Measurements from ENCODE around the gene POC5.

The POC5 gene

DNA sequence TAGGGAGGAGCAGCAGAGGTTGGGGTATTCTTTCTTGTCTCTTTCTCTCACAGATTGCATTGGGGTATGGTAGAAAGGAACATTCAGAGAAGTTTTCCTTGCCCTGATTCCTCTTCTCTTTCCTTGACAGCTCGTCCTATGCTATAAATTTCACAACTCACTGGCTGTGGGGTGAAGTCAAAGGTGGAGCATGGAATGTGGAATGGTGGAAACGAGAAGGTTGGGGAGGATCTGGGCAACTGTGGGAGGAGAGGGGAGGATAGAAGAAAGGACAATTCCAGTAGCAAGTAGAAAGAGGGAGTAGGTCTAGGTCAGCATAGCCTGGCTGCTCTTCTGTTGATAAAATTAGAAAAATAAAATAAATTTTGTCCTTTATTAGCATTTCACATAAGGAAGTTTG, 39.0 kb upstream of the POC5 start:
- ATAC-seq (ENCODE audit: insufficient read depth, low read depth) = no peak
- H3K4me1 ChIP-seq (ENCODE audit: insufficient read depth, low read length) = no peaks in the 10 kb centered on the region
- no peaks in the 10 kb centered on the region for H3K9me3 ChIP-seq (ENCODE audit: insufficient read depth, low read length, severe bottlenecking)
- H4K20me1 ChIP-seq (ENCODE audit: insufficient read depth, low read length) = no peaks in the 10 kb centered on the region
- no peaks in the 10 kb centered on the region for H3K79me2 ChIP-seq (ENCODE audit: insufficient read depth, low read length)
- no peak overlapping the region for H3K9ac ChIP-seq (ENCODE audit: low read depth, low read length)
- H3K4me3 ChIP-seq (ENCODE audit: low read depth in 1 of 2, low read length in 2 of 2) = no peak overlapping the region
- peaks cover 9% of the 10 kb centered on the region for H3K27me3 ChIP-seq (ENCODE audit: insufficient read depth, low read length, poor library complexity)
- H3K4me2 ChIP-seq (ENCODE audit: insufficient read depth, low read length) = no peak overlapping the region
- no peaks in the 10 kb centered on the region for H3K36me3 ChIP-seq (ENCODE audit: insufficient read depth, low read length)
- no peak for DNase-seq
- H3K27ac ChIP-seq (ENCODE audit: low read length) = no peak overlapping the region
- TF ChIP-seq EZH2 (IDR thresholded peaks at IDR 0.05; ENCODE audit: borderline replicate concordance, low read depth, low read length, severe bottlenecking) = no peak
- TF ChIP-seq, protein P1, sequence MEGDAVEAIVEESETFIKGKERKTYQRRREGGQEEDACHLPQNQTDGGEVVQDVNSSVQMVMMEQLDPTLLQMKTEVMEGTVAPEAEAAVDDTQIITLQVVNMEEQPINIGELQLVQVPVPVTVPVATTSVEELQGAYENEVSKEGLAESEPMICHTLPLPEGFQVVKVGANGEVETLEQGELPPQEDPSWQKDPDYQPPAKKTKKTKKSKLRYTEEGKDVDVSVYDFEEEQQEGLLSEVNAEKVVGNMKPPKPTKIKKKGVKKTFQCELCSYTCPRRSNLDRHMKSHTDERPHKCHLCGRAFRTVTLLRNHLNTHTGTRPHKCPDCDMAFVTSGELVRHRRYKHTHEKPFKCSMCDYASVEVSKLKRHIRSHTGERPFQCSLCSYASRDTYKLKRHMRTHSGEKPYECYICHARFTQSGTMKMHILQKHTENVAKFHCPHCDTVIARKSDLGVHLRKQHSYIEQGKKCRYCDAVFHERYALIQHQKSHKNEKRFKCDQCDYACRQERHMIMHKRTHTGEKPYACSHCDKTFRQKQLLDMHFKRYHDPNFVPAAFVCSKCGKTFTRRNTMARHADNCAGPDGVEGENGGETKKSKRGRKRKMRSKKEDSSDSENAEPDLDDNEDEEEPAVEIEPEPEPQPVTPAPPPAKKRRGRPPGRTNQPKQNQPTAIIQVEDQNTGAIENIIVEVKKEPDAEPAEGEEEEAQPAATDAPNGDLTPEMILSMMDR (IDR thresholded peaks at IDR 0.05; ENCODE audit: borderline replicate concordance, extremely low read depth, low read length, poor library complexity, severe bottlenecking) = no peak
- no peak overlapping the region for H2AFZ ChIP-seq (ENCODE audit: low read depth, low read length)

DNA sequence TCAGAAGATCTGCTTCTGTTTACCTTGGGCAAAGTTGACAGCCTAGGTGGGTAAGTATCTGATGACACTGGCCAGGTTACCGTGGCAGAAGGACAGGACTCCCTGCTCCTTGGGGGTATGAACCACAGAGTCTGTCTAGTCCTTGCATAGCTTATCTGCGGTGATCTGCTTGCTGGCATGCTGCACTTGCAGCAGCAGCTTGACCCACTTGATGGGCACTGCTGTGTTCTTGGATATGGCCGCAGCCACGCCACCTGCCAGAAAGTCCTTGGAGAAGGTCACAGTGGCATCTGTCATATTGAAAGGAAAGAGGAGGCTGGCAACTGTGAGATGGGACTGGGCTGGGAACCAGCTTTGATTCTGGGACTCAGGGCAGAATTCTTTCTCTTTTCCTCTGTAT, 35.9 kb upstream of the POC5 start:
- Histone ChIP-seq H3K4me2 (ENCODE audit: insufficient read depth, low read length) (no peak overlapping the region), H3K4me3 (ENCODE audit: low read depth in 1 of 2, low read length in 2 of 2) (no peak overlapping the region), H3K27me3 (ENCODE audit: insufficient read depth, low read length, poor library complexity) (peaks cover 9% of the 10 kb centered on the region), H3K9ac (ENCODE audit: low read depth, low read length) (no peak overlapping the region), H3K79me2 (ENCODE audit: insufficient read depth, low read length) (no peaks in the 10 kb centered on the region), H3K27ac (ENCODE audit: low read length) (no peak overlapping the region), H3K4me1 (ENCODE audit: insufficient read depth, low read length) (no peaks in the 10 kb centered on the region), H3K9me3 (ENCODE audit: insufficient read depth, low read length, severe bottlenecking) (no peaks in the 10 kb centered on the region), H3K36me3 (ENCODE audit: insufficient read depth, low read length) (no peaks in the 10 kb centered on the region), H2AFZ (ENCODE audit: low read depth, low read length) (no peak overlapping the region), H4K20me1 (ENCODE audit: insufficient read depth, low read length) (no peaks in the 10 kb centered on the region)
- no peak for ATAC-seq (ENCODE audit: insufficient read depth, low read depth)
- DNase-seq = no peak
- no peak for TF ChIP-seq EZH2 (IDR thresholded peaks at IDR 0.05; ENCODE audit: borderline replicate concordance, low read depth, low read length, severe bottlenecking)
- TF ChIP-seq, protein P1 (IDR thresholded peaks at IDR 0.05; ENCODE audit: borderline replicate concordance, extremely low read depth, low read length, poor library complexity, severe bottlenecking) = no peak

DNA sequence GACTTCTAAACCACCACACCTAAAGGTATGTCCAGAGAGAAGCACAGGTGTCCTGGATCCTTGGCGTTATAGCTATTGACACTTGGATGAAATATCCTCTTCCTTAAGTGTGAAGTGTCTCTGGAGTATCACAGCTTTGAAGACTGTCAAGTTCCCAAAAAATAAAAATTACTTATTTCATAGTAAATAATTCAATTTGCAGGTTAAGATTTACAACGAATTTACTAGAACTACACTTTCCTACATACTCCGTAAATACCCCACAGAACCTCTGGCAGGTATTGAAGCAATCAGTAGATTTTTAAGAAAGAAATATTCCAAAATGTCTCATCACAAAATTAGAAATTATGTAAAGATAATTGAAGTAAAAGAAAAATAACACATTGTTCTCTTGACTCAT, 27.1 kb upstream of the POC5 start:
- Histone ChIP-seq H4K20me1 (ENCODE audit: insufficient read depth, low read length) (no peaks in the 10 kb centered on the region), H2AFZ (ENCODE audit: low read depth, low read length) (no peak overlapping the region), H3K9me3 (ENCODE audit: insufficient read depth, low read length, severe bottlenecking) (no peaks in the 10 kb centered on the region), H3K4me2 (ENCODE audit: insufficient read depth, low read length) (no peak overlapping the region), H3K79me2 (ENCODE audit: insufficient read depth, low read length) (no peaks in the 10 kb centered on the region), H3K36me3 (ENCODE audit: insufficient read depth, low read length) (no peaks in the 10 kb centered on the region), H3K27me3 (ENCODE audit: insufficient read depth, low read length, poor library complexity) (no peaks in the 10 kb centered on the region), H3K4me1 (ENCODE audit: insufficient read depth, low read length) (no peaks in the 10 kb centered on the region), H3K27ac (ENCODE audit: low read length) (no peak overlapping the region), H3K9ac (ENCODE audit: low read depth, low read length) (no peak overlapping the region), H3K4me3 (ENCODE audit: low read depth in 1 of 2, low read length in 2 of 2) (no peak overlapping the region)
- TF ChIP-seq, protein P1 (IDR thresholded peaks at IDR 0.05; ENCODE audit: borderline replicate concordance, extremely low read depth, low read length, poor library complexity, severe bottlenecking) = no peak
- TF ChIP-seq EZH2 (IDR thresholded peaks at IDR 0.05; ENCODE audit: borderline replicate concordance, low read depth, low read length, severe bottlenecking) = no peak
- no peak for DNase-seq
- no peak for ATAC-seq (ENCODE audit: insufficient read depth, low read depth)

DNA sequence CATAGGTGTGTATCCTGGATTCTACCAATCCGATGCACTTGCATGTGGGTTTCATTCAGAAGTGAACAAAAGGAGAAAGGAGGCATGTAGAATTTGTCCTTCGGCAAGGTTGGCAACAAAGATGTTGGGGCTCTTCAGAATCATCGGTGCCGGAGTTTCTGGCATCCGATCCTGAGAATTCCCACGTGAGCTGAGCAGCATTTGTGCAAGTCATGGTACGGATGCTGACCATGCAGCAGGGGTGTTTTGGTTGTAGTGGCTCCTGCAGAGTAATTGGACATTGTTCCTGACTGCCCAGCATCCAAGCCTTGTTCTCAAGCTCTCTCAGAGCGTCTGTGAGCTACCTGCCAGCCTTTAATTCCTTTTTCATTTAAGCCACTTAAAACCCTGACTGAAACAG, 19.0 kb upstream of the POC5 start:
- TF ChIP-seq, protein P1 (IDR thresholded peaks at IDR 0.05; ENCODE audit: borderline replicate concordance, extremely low read depth, low read length, poor library complexity, severe bottlenecking) = no peak
- TF ChIP-seq EZH2 (IDR thresholded peaks at IDR 0.05; ENCODE audit: borderline replicate concordance, low read depth, low read length, severe bottlenecking) = no peak
- Histone ChIP-seq H4K20me1 (ENCODE audit: insufficient read depth, low read length) (no peaks in the 10 kb centered on the region), H3K4me1 (ENCODE audit: insufficient read depth, low read length) (no peaks in the 10 kb centered on the region), H3K27ac (ENCODE audit: low read length) (no peak overlapping the region), H3K79me2 (ENCODE audit: insufficient read depth, low read length) (no peaks in the 10 kb centered on the region), H3K4me2 (ENCODE audit: insufficient read depth, low read length) (no peak overlapping the region), H3K9me3 (ENCODE audit: insufficient read depth, low read length, severe bottlenecking) (no peaks in the 10 kb centered on the region), H3K36me3 (ENCODE audit: insufficient read depth, low read length) (no peaks in the 10 kb centered on the region), H2AFZ (ENCODE audit: low read depth, low read length) (no peak overlapping the region), H3K4me3 (ENCODE audit: low read depth in 1 of 2, low read length in 2 of 2) (no peak overlapping the region), H3K9ac (ENCODE audit: low read depth, low read length) (no peak overlapping the region), H3K27me3 (ENCODE audit: insufficient read depth, low read length, poor library complexity) (no peaks in the 10 kb centered on the region)
- DNase-seq (no peak), ATAC-seq (ENCODE audit: insufficient read depth, low read depth) (no peak)

Data from DND-41 (cell line).